Gastrocnemius medialis (tissue), 4 donors: Measurements from ENCODE around the gene CEACAM4. TPM values are rescaled to one million over a fixed set of nuclear protein-coding genes. Genes with fewer than 3 reads are reported as not detected.

Experiments used
- ATAC-seq, 2 donors: fragments of 150-250 bp; one replicate each; pipeline ENCODE4 v1.9.1; 2016
- DNase-seq, 2 donors: peaks; one replicate each; pipeline ENCODE4 v3.0.0-alpha.2; 2019
- H3K27ac ChIP-seq, 4 donors: fragments of 200-600 bp; sonication (generic); 1 replicate in 1 of 4; 2 replicates in 3 of 4; pipeline ENCODE4 v1.5.1; 2016 to 2018; ENCODE audit warnings: mild to moderate bottlenecking in 2 of 4, moderate library complexity in 1 of 4
- H3K27me3 ChIP-seq, 3 donors: fragments of 200-600 bp; sonication (generic) in 2 of 3; 1 replicate in 1 of 3; 2 replicates in 2 of 3; pipeline versions ENCODE4 v1.5.1 to v1.6.0; 2016 to 2019; ENCODE audit warnings: mild to moderate bottlenecking in 1 of 3, moderate library complexity in 1 of 3
- H3K36me3 ChIP-seq, 2 donors: fragments of 200-600 bp; sonication (generic) in 1 of 2; one replicate each; pipeline ENCODE4 v1.5.1; 2017 to 2018
- H3K4me1 ChIP-seq, 2 donors: fragments of 200-600 bp; sonication (generic) in 1 of 2; one replicate each; pipeline ENCODE4 v1.5.1; 2016 to 2017; ENCODE audit warnings: mild to moderate bottlenecking in 2 of 2
- H3K4me3 ChIP-seq, 4 donors: fragments of 200-600 bp; sonication (generic) in 3 of 4; 1 replicate in 1 of 4; 2 replicates in 3 of 4; pipeline ENCODE4 v1.5.1; 2016 to 2019; ENCODE audit warnings: mild to moderate bottlenecking in 2 of 4
- H3K9me3 ChIP-seq, 3 donors: fragments of 200-600 bp; sonication (generic) in 2 of 3; 1 replicate in 1 of 3; 2 replicates in 2 of 3; pipeline ENCODE4 v1.5.1; 2016 to 2019
- POLR2A ChIP-seq, 2 donors: fragments of 450-650 bp; IDR thresholded peaks; one replicate each; pipeline ENCODE4 v1.6.1; 2017; ENCODE audit warnings: antibody characterized with exemption in 2 of 2, mild to moderate bottlenecking in 2 of 2, moderate library complexity in 2 of 2
- in situ Hi-C, 4 donors: fragments of 200-750 bp; cut with MboI; loops; one replicate each; pipeline versions ENCODE4 v1.15.0 to v1.8.0; 2017; ENCODE audit warnings: low sequenced_read_pairs in 4 of 4
- intact Hi-C: fragments of 100-400 bp; cut with DNase I; formaldehyde crosslinking; loops from one replicate; pipeline ENCODE4 v1.15.1; 2023; ENCODE audit warnings: low total_unique reads
- total RNA-seq, 4 donors: library from RNA; depleted of rRNA; stranded (reverse); fragments of >200 nt; gene quantifications; one replicate each; pipeline versions ENCODE4 v1.1.0 to v1.2.3, GENCODE V29; 2016
- TF ChIP-seq, protein P1 (sequence below), 5 experiments: fragments of 450-650 bp in 3 of 5; fragments of 200-600 bp in 2 of 5; sonication (generic) in 2 of 5; IDR thresholded peaks in 4 of 5; conservative IDR thresholded peaks in 1 of 5; 1 replicate in 4 of 5; 2 replicates in 1 of 5; pipeline ENCODE4 v1.5.1; 2016 to 2019; ENCODE audit warnings: antibody characterized with exemption in 5 of 5, mild to moderate bottlenecking in 3 of 5, moderate library complexity in 3 of 5

Gene CEACAM4
- total RNA-seq, 4 donors from 2014 or later: 0.81 to 2.7 TPM; not detected in 2

DNA sequence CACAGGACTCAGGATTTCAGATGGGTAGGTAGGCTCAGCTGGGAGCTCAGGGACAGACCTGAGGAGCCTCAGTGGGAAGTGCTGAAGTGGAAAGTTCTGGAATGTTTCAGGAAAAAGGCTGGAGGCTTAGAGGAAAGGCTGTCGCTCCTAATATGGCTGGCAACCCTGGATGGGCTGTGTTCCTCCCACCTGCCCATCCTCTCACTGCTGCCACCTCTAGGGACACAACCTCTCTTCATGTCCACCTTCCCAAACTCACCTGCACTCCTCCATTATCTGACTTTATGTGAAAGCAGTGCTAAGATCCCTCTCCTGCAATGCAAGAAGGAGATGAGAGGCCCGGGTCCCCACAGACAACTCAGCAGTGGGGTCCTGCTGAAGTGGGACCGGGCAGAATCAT, 56.7 kb downstream of the CEACAM4 start:
- Histone ChIP-seq H3K4me3 (no peak overlapping the region), H3K9me3 (no peaks in the 10 kb centered on the region), H3K27ac (no peak overlapping the region), H3K4me1 (no peaks in the 10 kb centered on the region), H3K36me3 (no peaks in the 10 kb centered on the region), H3K27me3 (peaks cover 2 to 14% (median 3%) of the 10 kb centered on the region in 3 donors)
- no peak for ATAC-seq
- in situ Hi-C loops (loop anchor here in 1 of 4 donors (5.0 kb wide), 1 partner anchor 118 kb away; no protein-coding TSS in a partner anchor), intact Hi-C loops (loop anchor here (1.0 kb wide), 1 partner anchor 121 kb away; no protein-coding TSS in a partner anchor)
- DNase-seq: no peak
- TF ChIP-seq POLR2A (IDR thresholded peaks at IDR 0.05): no peak
- TF ChIP-seq, protein P1, sequence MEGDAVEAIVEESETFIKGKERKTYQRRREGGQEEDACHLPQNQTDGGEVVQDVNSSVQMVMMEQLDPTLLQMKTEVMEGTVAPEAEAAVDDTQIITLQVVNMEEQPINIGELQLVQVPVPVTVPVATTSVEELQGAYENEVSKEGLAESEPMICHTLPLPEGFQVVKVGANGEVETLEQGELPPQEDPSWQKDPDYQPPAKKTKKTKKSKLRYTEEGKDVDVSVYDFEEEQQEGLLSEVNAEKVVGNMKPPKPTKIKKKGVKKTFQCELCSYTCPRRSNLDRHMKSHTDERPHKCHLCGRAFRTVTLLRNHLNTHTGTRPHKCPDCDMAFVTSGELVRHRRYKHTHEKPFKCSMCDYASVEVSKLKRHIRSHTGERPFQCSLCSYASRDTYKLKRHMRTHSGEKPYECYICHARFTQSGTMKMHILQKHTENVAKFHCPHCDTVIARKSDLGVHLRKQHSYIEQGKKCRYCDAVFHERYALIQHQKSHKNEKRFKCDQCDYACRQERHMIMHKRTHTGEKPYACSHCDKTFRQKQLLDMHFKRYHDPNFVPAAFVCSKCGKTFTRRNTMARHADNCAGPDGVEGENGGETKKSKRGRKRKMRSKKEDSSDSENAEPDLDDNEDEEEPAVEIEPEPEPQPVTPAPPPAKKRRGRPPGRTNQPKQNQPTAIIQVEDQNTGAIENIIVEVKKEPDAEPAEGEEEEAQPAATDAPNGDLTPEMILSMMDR (IDR thresholded peaks at IDR 0.05 in 4 of 5, conservative IDR thresholded peaks at IDR 0.05 in 1 of 5): no peak

DNA sequence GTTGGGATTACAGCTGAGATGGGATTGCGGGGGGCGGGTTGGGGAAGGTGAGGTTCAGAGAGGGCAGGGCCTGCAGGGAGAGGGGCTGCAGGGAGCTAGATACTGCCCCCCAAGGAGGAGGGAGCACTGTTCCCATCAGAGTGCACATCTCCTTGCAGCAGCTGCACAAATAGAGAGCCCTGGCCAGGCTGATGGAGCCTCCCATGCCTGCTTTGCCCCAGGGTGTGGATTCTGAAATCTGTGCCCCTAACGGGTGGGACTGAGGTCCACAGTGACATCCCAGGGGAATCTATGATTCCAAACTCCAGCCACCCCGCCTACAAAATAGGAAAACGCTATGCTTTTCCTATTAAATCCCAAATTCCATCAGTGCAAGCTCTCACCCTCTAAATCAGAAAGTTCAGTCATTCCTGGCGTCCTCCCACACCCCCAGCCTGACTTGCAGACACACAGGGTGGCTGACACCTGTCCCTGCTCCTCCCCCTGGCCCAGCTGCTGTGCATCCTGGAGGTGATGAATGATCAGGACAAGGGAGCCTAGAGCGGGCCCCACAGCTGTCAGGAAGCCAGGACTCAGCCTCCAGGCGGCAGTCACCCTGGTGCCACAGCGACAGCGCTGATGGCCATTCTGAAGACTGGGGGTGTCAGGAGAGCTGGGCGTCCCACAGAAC, 57.3 kb downstream of the CEACAM4 start:
- peaks cover 4 to 20% (median 7%) of the 10 kb centered on the region in 3 donors for H3K27me3 ChIP-seq
- no peak overlapping the region for H3K4me3 ChIP-seq
- DNase-seq (no peak), ATAC-seq (no peak)
- in situ Hi-C loops: loop anchor here in 2 of 4 donors (5.0 to 10.0 kb wide), 2 partner anchors 117 to 125 kb away; partner anchors contain the start of gene ERICH4 (in 1 of the 2)
- no peaks in the 10 kb centered on the region for H3K4me1 ChIP-seq
- intact Hi-C loops: loop anchor here (1.0 kb wide), 1 partner anchor 120 kb away; no protein-coding TSS in a partner anchor
- no peak for TF ChIP-seq POLR2A (IDR thresholded peaks at IDR 0.05)
- TF ChIP-seq, protein P1 (IDR thresholded peaks at IDR 0.05 in 4 of 5, conservative IDR thresholded peaks at IDR 0.05 in 1 of 5): no peak
- H3K9me3 ChIP-seq: no peaks in the 10 kb centered on the region
- no peak overlapping the region for H3K27ac ChIP-seq
- H3K36me3 ChIP-seq: no peaks in the 10 kb centered on the region

Other genes with a start within 250 kb of the CEACAM4 start
- 10 to 100 TPM; 29.1 to 61.9 (median 40.9) TPM for gene EXOSC5, start 229.7 kb downstream of the CEACAM4 start, total RNA-seq
- gene BCKDHA, start 229.3 kb downstream of the CEACAM4 start, total RNA-seq: 100 to 1,000 TPM in 1 of 4 donors, 10 to 100 TPM in 3; 80.8 to 115 (median 84.1) TPM
- gene B3GNT8, start 199.7 kb downstream of the CEACAM4 start, total RNA-seq: under 1 TPM in 3 of 4 donors, not detected in 1; 0.24 to 0.33 (median 0.33) TPM
- gene DMAC2, start 187.2 kb downstream of the CEACAM4 start, total RNA-seq: 10 to 100 TPM; 41.0 to 61.0 (median 49.8) TPM
- not detected for gene ERICH4, start 183.9 kb downstream of the CEACAM4 start, total RNA-seq
- under 1 TPM in 1 of 4 donors, not detected in 3; 0.49 TPM for gene CEACAM21, start 50.9 kb downstream of the CEACAM4 start, total RNA-seq
- 1 to 10 TPM in 1 of 4 donors, not detected in 3; 5.7 TPM for gene CEACAM7, start 61.2 kb upstream of the CEACAM4 start, total RNA-seq
- gene CEACAM5, start 81.6 kb upstream of the CEACAM4 start, total RNA-seq: 1 to 10 TPM in 1 of 4 donors, not detected in 3; 5.0 TPM
- under 1 TPM in 1 of 4 donors, not detected in 3; 0.53 TPM for gene CEACAM6, start 128.5 kb upstream of the CEACAM4 start, total RNA-seq
- not detected for gene CEACAM3, start 169.5 kb upstream of the CEACAM4 start, total RNA-seq
- not detected for gene LYPD4, start 217.6 kb upstream of the CEACAM4 start, total RNA-seq
- gene DMRTC2, start 218.0 kb upstream of the CEACAM4 start, total RNA-seq: not detected
- gene RPS19, start 233.2 kb upstream of the CEACAM4 start, total RNA-seq: 100 to 1,000 TPM; 180 to 636 (median 401) TPM